K562 (cell line): ENCODE results near the gene GRIK5. TPM values are rescaled to one million over a fixed set of nuclear protein-coding genes. Genes with fewer than 3 reads are reported as not detected.
A peak's percentile ranks its signal among the peaks of the same experiment; 100 is the strongest.

Experiments
- ATAC-seq: fragments of 200-7000 bp; cut with Tn5 transposase; 3 replicates; pipeline ENCODE4 v1.9.1; 2020; ENCODE audit warnings: moderate library complexity
- BruUV-seq: library from RNA; stranded (reverse); fragments of 400-500 nt; replicated peaks from 2 replicates; lab custom pipeline; 2021; lab: Mats Ljungman, UMichigan
- CTCF ChIA-PET: fragments of 300-600 bp; formaldehyde crosslinking; extraction: SDS; loops from one replicate; lab custom pipeline; 2021; ENCODE audit warnings: low intra/inter-chr PET ratio; lab: Yijun Ruan, JAX
- POLR2A ChIA-PET: fragments of 300-600, 350-650 bp; sonication (Branson Sonifier 250); formaldehyde crosslinking; extraction: SDS; loops from one replicate; lab custom pipeline; 2021; ENCODE audit warnings: antibody characterized with exemption, inconsistent platforms; lab: Yijun Ruan, JAX
- DNase-seq, 4 experiments: peaks; one replicate each; pipeline versions ENCODE4 v3.0.0 to v3.0.0-alpha.2; 2011 to 2018; ENCODE audit warnings: low spot score in 3 of 4, mixed read lengths in 3 of 4; ENCODE audit errors: extremely low read depth in 1 of 4
- FAIRE-seq: peaks from 2 replicates; lab custom pipeline; 2011; peaks lifted over from hg19 to GRCh38; lab: Jason Lieb, UNC
- H2AFZ ChIP-seq: 2 replicates; pipeline ENCODE4 v1.6.0; 2011; ENCODE audit warnings: low read depth, low read length, control low read depth, inconsistent platforms
- H3K27ac ChIP-seq: fragments of 200-600 bp; 3 replicates; pipeline ENCODE4 v1.8.0; 2011; ENCODE audit warnings: low read depth, mild to moderate bottlenecking, control low read depth, inconsistent platforms, low read length, moderate library complexity, mixed read lengths; ENCODE audit errors: extremely low read depth
- H3K27me3 ChIP-seq, 2 experiments: fragments of 300-600 bp in 1 of 2; 2 replicates in 1 of 2; 3 replicates in 1 of 2; pipeline versions ENCODE4 v1.6.0 to v1.8.0; 2011; ENCODE audit warnings: inconsistent platforms in 2 of 2, low read length in 2 of 2, mild to moderate bottlenecking in 1 of 2, mixed read lengths in 1 of 2, moderate library complexity in 1 of 2; ENCODE audit not compliant: control insufficient read depth in 2 of 2, insufficient read depth in 2 of 2
- H3K36me3 ChIP-seq: fragments of 300-600 bp; 3 replicates; pipeline ENCODE4 v1.8.0; 2011; ENCODE audit warnings: mild to moderate bottlenecking, low read length, inconsistent platforms; ENCODE audit not compliant: control insufficient read depth, insufficient read depth
- H3K4me1 ChIP-seq, 2 experiments: fragments of 200-600 bp in 1 of 2; replicated peaks in 1 of 2; 2 replicates in 1 of 2; 3 replicates in 1 of 2; pipeline versions ENCODE4 v1.5.1 to v1.8.0; 2011; ENCODE audit warnings: inconsistent platforms in 2 of 2, low read length in 2 of 2, mild to moderate bottlenecking in 1 of 2, mixed read lengths in 1 of 2, moderate library complexity in 1 of 2; ENCODE audit not compliant: control insufficient read depth in 2 of 2, insufficient read depth in 2 of 2
- H3K4me2 ChIP-seq: 2 replicates; pipeline ENCODE4 v1.6.1; 2011; ENCODE audit warnings: low read length, control low read depth, inconsistent platforms, mixed read lengths; ENCODE audit not compliant: insufficient read depth
- H3K4me3 ChIP-seq: fragments of 200-600 bp; sonication (generic), shearing (Covaris generic); 2 replicates; pipeline ENCODE4 v1.5.1; 2016; ENCODE audit warnings: control low read depth, inconsistent platforms
- H3K79me2 ChIP-seq: fragments of 200-600 bp; 3 replicates; pipeline ENCODE4 v1.8.0; 2011; ENCODE audit warnings: low read length, inconsistent platforms; ENCODE audit not compliant: control insufficient read depth, insufficient read depth
- H3K9ac ChIP-seq, 2 experiments: 2 replicates each; pipeline versions ENCODE4 v1.6.0 to v1.6.1; 2011; ENCODE audit warnings: low read depth in 2 of 2, low read length in 2 of 2, control low read depth in 1 of 2, inconsistent platforms in 1 of 2, mild to moderate bottlenecking in 1 of 2, mixed read lengths in 1 of 2; ENCODE audit not compliant: insufficient read depth in 1 of 2
- H3K9me1 ChIP-seq: one replicate; pipeline ENCODE4 v1.6.0; 2011; ENCODE audit warnings: inconsistent platforms, mild to moderate bottlenecking, low read length, moderate library complexity; ENCODE audit not compliant: control insufficient read depth, insufficient read depth
- H3K9me3 ChIP-seq: replicated peaks from 2 replicates; pipeline ENCODE4 v1.5.1; 2011; ENCODE audit warnings: low read depth, low read length, inconsistent platforms; ENCODE audit not compliant: control insufficient read depth, insufficient read depth
- H4K20me1 ChIP-seq: replicated peaks from 2 replicates; pipeline ENCODE4 v1.6.1; 2011; ENCODE audit warnings: low read length, inconsistent platforms, mixed read lengths; ENCODE audit not compliant: control insufficient read depth, insufficient read depth
- GATAD2B ChIP-seq: fragments of 450-650 bp; IDR thresholded peaks from 2 replicates; pipeline ENCODE4 v1.6.1; 2017; ENCODE audit warnings: mild to moderate bottlenecking, borderline replicate concordance
- HNRNPK ChIP-seq: fragments of 200-400 bp; formaldehyde crosslinking; IDR thresholded peaks from one replicate; pipeline ENCODE4 v1.6.1; 2018; ENCODE audit warnings: mild to moderate bottlenecking, low read depth, low read length; ENCODE audit not compliant: poor library complexity, severe bottlenecking
- MED1 ChIP-seq: sonication (generic); formaldehyde crosslinking; IDR thresholded peaks from 2 replicates; pipeline ENCODE4 v1.8.1; 2023; ENCODE audit warnings: missing genetic modification reagents, borderline replicate concordance
- WGBS: fragments of 100-300 bp; shearing (Covaris generic); methylation state at CpG from one replicate; pipeline ENCODE4 v1.1.6; 2016; ENCODE audit warnings: low coverage, mixed read lengths; ENCODE audit not compliant: insufficient coverage; ENCODE audit errors: missing lambda C conversion rate; 5-methylcytosine and 5-hydroxymethylcytosine counted together
- in situ Hi-C: fragments of 300-500 bp; cut with MboI; formaldehyde crosslinking; loops from 4 replicates; pipeline ENCODE4 v1.15.0; 2018; ENCODE audit warnings: inconsistent platforms, mixed read lengths
- intact Hi-C: fragments of 100-400 bp; cut with micrococcal nuclease; formaldehyde crosslinking; loops from 2 replicates; pipeline ENCODE4 v1.14.2; 2022
- polyA plus RNA-seq, 8 experiments: library from polyadenylated mRNA; depleted of rRNA in 4 of 8; stranded (reverse) in 5 of 8; unstranded in 3 of 8; fragments of >200 nt; fragmentation: Nextera tagmentation in 2 of 8; fragmentation: Illumina TruSeq in 1 of 8; extraction: Ambion mirVana in 2 of 8; extraction: Trizol in 1 of 8; gene quantifications; 2 replicates each; pipeline versions ENCODE4 v1.2.1 to v1.2.3, GENCODE V29; 2011 to 2014; ENCODE audit warnings: inconsistent platforms in 1 of 8, missing spikeins in 1 of 8
- total RNA-seq, 7 experiments: library from RNA; depleted of rRNA in 6 of 7; stranded (reverse); fragments of >200 nt in 6 of 7; fragmentation: Illumina TruSeq in 2 of 7; extraction: Trizol in 2 of 7; gene quantifications; 2 replicates each; pipeline versions ENCODE4 v1.2.1 to v1.2.3, GENCODE V29; 2011 to 2021; ENCODE audit warnings: low replicate concordance in 1 of 7
- TF ChIP-seq, protein P1 (sequence below): fragments of 450-650 bp; formaldehyde crosslinking; conservative IDR thresholded peaks from 2 replicates; pipeline ENCODE4 v1.4.0; 2022; ENCODE audit warnings: mild to moderate bottlenecking, missing genetic modification characterization
- TF ChIP-seq, protein P2 (sequence below): IDR thresholded peaks from 2 replicates; pipeline ENCODE4 v1.6.1; 2016; ENCODE audit warnings: missing genetic modification characterization, missing compliant biosample characterization
- TF ChIP-seq, protein P3 (sequence below), 2 experiments: IDR thresholded peaks; 2 replicates each; pipeline ENCODE4 v1.6.1; 2011; ENCODE audit warnings: borderline replicate concordance in 1 of 2, control low read depth in 1 of 2, low read depth in 1 of 2, low read length in 1 of 2, mild to moderate bottlenecking in 1 of 2, mixed read lengths in 1 of 2, moderate library complexity in 1 of 2; ENCODE audit not compliant: insufficient read depth in 1 of 2, insufficient read length in 1 of 2, poor library complexity in 1 of 2, severe bottlenecking in 1 of 2; ENCODE audit errors: extremely low read depth in 1 of 2

GRIK5 gene
- total and polyA plus RNA-seq, 9 of the 15 experiments (the other 6 are each of a cell fraction or from before 2014, with no cell fraction given), result 0.04 to 0.55 (median 0.27) TPM; not detected in 2

DNA sequence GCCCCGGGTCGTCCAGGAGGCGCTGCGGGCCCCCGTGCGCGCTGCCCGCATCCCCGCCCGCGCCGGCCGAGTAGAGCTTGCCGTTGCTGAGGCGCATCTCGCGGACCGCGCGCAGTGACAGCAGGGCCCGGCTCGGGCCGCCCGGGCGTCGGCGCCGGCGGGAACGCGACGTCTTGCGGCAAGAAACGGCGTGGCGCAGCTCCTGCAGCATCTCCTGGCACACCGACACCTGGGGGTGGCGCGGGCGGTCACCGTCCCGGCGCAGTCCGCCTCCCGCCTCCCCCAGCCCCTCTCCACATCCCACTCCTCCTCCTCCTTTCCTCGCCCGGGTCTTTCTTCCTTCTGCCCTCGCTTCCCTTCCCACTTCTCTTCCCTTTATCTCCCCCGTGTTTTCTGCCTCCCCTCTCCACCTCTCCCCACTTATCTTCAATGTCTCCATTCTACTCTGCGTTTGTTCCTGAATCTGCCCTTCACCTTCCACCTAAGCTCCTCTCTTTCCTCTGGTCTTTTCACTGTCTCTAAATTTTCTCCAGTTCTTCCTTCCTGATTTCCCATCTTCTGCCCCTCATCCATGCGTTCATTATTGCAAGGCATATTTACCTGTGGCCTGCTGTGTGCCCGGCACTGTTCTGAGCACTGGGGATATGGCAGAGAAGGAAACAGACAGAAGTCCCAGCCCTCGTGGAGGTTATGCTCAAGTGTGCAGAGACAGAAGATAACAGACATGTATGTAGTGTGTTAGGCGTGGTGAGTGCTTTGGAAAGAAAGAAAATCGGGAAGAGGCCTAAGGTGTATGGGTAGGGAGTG, 70.7 kb downstream of the GRIK5 start:
- no TSS peak for BruUV-seq
- no peaks in the 10 kb centered on the region for H3K79me2 ChIP-seq
- POLR2A ChIA-PET, result interaction anchor here (0.9 to 1.0 kb wide), 2 partner anchors 8 to 11 kb away, joined by 3 to 4 read pairs; no protein-coding TSS in a partner anchor
- no peak overlapping the region for H2AFZ ChIP-seq
- H3K27me3 ChIP-seq, result peaks cover 15 to 73% of the 10 kb centered on the region in 2 experiments
- CTCF ChIA-PET, result interaction anchor here (0.6 kb wide), 1 partner anchor 24 kb away, joined by 3 read pairs; no protein-coding TSS in a partner anchor
- in situ Hi-C loops (no loop called here), intact Hi-C loops (no loop called here)
- H3K4me1 ChIP-seq, result peaks cover 9 to 26% of the 10 kb centered on the region in 2 experiments; a peak in 4 of 5 replicates
- H3K4me2 ChIP-seq, result no peak overlapping the region
- no peak overlapping the region for H3K4me3 ChIP-seq
- H3K9ac ChIP-seq, result no peak overlapping the region
- no peaks in the 10 kb centered on the region for H3K36me3 ChIP-seq
- H3K9me3 ChIP-seq, result no peaks in the 10 kb centered on the region
- DNase-seq, result no peak
- 35% methylated on average over 26 of the region's 55 CpGs for WGBS
- no peak overlapping the region for H3K27ac ChIP-seq
- no peaks in the 10 kb centered on the region for H3K9me1 ChIP-seq
- ATAC-seq, result no peak
- TF ChIP-seq MED1 (CRISPR knock-in tag), result no peak
- TF ChIP-seq, protein P1, sequence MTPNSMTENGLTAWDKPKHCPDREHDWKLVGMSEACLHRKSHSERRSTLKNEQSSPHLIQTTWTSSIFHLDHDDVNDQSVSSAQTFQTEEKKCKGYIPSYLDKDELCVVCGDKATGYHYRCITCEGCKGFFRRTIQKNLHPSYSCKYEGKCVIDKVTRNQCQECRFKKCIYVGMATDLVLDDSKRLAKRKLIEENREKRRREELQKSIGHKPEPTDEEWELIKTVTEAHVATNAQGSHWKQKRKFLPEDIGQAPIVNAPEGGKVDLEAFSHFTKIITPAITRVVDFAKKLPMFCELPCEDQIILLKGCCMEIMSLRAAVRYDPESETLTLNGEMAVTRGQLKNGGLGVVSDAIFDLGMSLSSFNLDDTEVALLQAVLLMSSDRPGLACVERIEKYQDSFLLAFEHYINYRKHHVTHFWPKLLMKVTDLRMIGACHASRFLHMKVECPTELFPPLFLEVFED, result 0 out of 2 replicates have a peak, but pooled peaks have one; percentile 54
- TF ChIP-seq, protein P2, sequence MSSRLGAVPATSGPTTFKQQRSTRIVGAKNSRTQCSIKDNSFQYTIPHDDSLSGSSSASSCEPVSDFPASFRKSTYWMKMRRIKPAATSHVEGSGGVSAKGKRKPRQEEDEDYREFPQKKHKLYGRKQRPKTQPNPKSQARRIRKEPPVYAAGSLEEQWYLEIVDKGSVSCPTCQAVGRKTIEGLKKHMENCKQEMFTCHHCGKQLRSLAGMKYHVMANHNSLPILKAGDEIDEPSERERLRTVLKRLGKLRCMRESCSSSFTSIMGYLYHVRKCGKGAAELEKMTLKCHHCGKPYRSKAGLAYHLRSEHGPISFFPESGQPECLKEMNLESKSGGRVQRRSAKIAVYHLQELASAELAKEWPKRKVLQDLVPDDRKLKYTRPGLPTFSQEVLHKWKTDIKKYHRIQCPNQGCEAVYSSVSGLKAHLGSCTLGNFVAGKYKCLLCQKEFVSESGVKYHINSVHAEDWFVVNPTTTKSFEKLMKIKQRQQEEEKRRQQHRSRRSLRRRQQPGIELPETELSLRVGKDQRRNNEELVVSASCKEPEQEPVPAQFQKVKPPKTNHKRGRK, result peak; percentile 37; the same call in 1 of the 2 replicates
- peak; percentile 10 for TF ChIP-seq HNRNPK
- TF ChIP-seq, protein P3, sequence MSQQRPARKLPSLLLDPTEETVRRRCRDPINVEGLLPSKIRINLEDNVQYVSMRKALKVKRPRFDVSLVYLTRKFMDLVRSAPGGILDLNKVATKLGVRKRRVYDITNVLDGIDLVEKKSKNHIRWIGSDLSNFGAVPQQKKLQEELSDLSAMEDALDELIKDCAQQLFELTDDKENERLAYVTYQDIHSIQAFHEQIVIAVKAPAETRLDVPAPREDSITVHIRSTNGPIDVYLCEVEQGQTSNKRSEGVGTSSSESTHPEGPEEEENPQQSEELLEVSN (IDR thresholded peaks at IDR 0.05; ENCODE audit: borderline replicate concordance in 1 of 2, extremely low read depth in 1 of 2, insufficient read depth in 1 of 2, insufficient read length in 1 of 2, low read depth in 1 of 2, low read length in 1 of 2, poor library complexity in 1 of 2, severe bottlenecking in 1 of 2), result peak in 1 of 2 experiments; percentile 10
- no peak for TF ChIP-seq GATAD2B
- peaks cover 8% of the 10 kb centered on the region; the same call in 1 of the 2 replicates for H4K20me1 ChIP-seq
- FAIRE-seq, result no peak
